IPS DF 6.9 (cell line): Measurements from ENCODE around the gene DFFA.
"Not testable (repeated sequence)": the region's sequence is repeated elsewhere in the genome, so short reads cannot be mapped to it uniquely, and the experiment has no call there.

Experiments
- DNase-seq: peaks from one replicate; pipeline ENCODE4 v3.0.0-alpha.2; 2013; ENCODE audit warnings: low read depth, low spot score
- H3K27ac ChIP-seq: one replicate; pipeline ENCODE4 v1.5.1; 2013; ENCODE audit warnings: low read length, control low read depth
- H3K27me3 ChIP-seq: 2 replicates; pipeline ENCODE4 v1.6.1; 2013; ENCODE audit warnings: mild to moderate bottlenecking, low read length; ENCODE audit not compliant: control insufficient read depth, insufficient read depth
- H3K36me3 ChIP-seq: 2 replicates; pipeline ENCODE4 v1.6.1; 2013; ENCODE audit warnings: low read length; ENCODE audit not compliant: control insufficient read depth, insufficient read depth
- H3K4me1 ChIP-seq: 2 replicates; pipeline ENCODE4 v1.6.1; 2013; ENCODE audit warnings: low read length; ENCODE audit not compliant: control insufficient read depth, insufficient read depth
- H3K4me3 ChIP-seq: 2 replicates; pipeline ENCODE4 v1.5.1; 2013; ENCODE audit warnings: mild to moderate bottlenecking, low read length
- H3K9me3 ChIP-seq: 2 replicates; pipeline ENCODE4 v1.6.1; 2013; ENCODE audit warnings: low read length, inconsistent platforms; ENCODE audit not compliant: control insufficient read depth, insufficient read depth
- WGBS: extraction: QIAGEN DNeasy Blood & Tissue Kit; methylation state at CpG from one replicate; pipeline ENCODE4 v1.1.7; 2013; ENCODE audit warnings: mixed read lengths, missing lambda C conversion rate; ENCODE audit not compliant: insufficient read length, insufficient coverage; 5-methylcytosine and 5-hydroxymethylcytosine counted together

Gene DFFA

DNA sequence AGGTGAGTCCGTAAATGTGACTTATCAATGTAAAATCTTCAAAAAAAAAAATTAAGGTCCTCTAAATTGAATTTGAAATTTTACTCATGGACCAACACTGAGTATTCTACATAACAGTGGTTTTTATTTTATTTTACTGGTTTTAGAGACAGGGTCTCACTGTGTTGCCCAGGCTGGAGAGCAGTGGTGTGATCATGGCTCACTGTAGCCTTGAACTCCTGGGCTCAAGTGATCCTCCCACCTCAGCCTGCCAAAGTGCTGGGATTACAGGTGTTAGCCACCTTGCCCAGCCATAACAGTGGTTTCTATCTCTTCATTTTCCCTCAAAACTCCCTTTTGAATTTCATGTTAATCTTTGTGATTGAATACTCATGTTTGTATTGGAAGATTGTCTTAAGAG is 56.4 kb downstream of the DFFA start:
- H3K27ac ChIP-seq, H3K4me1 ChIP-seq, H3K27me3 ChIP-seq, DNase-seq, H3K4me3 ChIP-seq, H3K9me3 ChIP-seq: not testable (repeated sequence)
- peaks cover 43% of the 10 kb centered on the region for H3K36me3 ChIP-seq
- WGBS = no CpG with 5 or more reads among the region's 1 CpG

DNA sequence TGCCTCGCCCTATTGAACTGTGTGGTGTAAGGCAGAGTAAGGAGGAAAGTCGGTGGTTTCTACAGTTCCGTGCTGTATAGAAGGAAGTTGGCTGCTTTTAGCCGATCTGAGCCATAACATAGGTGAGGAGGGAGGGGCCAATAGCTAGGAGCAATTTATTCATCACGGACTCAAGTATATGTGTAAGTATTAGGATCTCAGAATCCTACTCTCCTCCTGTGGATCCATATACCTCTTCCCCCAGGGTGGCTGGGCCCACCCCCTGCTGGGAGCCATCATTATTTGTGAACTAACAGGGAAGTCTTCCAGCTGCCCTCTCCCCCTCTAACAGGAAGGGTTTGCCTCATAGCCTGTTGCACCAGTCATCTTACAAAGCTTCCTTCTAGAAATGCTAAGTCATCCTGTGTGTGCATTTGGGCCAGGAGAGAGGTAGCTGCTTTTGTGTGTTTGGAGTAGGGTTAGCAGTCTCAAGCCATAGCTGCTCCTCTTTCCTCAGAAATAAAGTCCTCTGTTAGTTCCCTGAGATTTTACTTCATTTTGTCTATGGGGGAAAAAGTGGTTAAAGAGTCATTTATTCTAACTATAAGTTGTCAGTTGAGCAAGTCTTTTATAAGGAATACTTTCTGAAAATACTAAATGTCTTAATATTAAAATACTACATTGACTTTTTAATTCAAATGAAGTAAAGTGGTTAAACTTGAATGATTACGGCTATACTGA is 57.0 kb downstream of the DFFA start:
- Histone ChIP-seq H3K27me3 (no peaks in the 10 kb centered on the region), H3K9me3 (no peaks in the 10 kb centered on the region), H3K27ac (no peak overlapping the region), H3K4me3 (no peak overlapping the region), H3K36me3 (peaks cover 44% of the 10 kb centered on the region), H3K4me1 (no peaks in the 10 kb centered on the region)
- no CpG with 5 or more reads among the region's 6 CpGs for WGBS
- DNase-seq = no peak

DNA sequence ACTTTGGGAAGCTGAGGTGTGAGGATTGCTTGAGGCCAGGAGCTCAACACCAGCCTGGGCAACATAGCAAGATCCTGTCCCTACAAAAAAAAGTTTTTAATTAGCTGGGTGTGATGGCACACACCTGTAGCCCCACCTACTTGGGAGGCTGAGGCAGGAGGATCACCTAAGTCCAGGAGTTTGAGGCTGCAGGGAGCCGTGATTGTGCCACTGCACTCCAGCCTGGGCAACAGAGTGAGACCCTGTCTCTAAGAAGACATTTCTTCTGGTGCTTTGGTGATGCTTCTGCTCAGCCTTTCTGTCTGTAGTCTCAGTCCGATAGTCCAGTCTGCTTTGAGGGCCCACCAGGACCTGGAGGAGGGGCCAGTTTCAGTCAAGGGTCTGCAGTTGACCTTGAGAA is 65.1 kb downstream of the DFFA start:
- Histone ChIP-seq H3K4me3 (no peak overlapping the region), H3K4me1 (no peaks in the 10 kb centered on the region), H3K9me3 (no peaks in the 10 kb centered on the region), H3K36me3 (peaks cover 60% of the 10 kb centered on the region), H3K27me3 (no peaks in the 10 kb centered on the region), H3K27ac (no peak overlapping the region)
- WGBS = no CpG with 5 or more reads among the region's 2 CpGs
- DNase-seq = no peak
